GM23338 (cell line): Measurements from ENCODE around the gene BARX1.

Source experiments
- CREB1 ChIP-seq: fragments of 250-450 bp; sonication (Bioruptor Pico); IDR thresholded peaks from 2 replicates; pipeline ENCODE4 v1.5.0; 2020; ENCODE audit warnings: low read depth, mild to moderate bottlenecking, moderate library complexity
- CTCF ChIP-seq, 2 experiments: fragments of 200-600 bp in 1 of 2; sonication (generic) in 1 of 2; conservative IDR thresholded peaks; 2 replicates each; pipeline versions ENCODE4 v1.5.1 to v1.6.1; 2016 to 2017; ENCODE audit warnings: antibody characterized with exemption in 2 of 2, low read depth in 2 of 2, mild to moderate bottlenecking in 2 of 2, moderate library complexity in 1 of 2
- ETS1 ChIP-seq: IDR thresholded peaks from 2 replicates; pipeline ENCODE4 v1.6.1; 2016; ENCODE audit warnings: antibody characterized with exemption
- EZH2 ChIP-seq: fragments of 200-600 bp; sonication (generic); IDR thresholded peaks from one replicate; pipeline ENCODE4 v1.8.0; 2017; ENCODE audit warnings: antibody characterized with exemption, mild to moderate bottlenecking, low read depth; ENCODE audit not compliant: unreplicated experiment
- EZH2phosphoT487 ChIP-seq: fragments of 200-600 bp; sonication (generic); IDR thresholded peaks from one replicate; pipeline ENCODE4 v1.8.1; 2018; ENCODE audit warnings: antibody characterized with exemption; ENCODE audit not compliant: unreplicated experiment
- POLR2AphosphoS5 ChIP-seq: IDR thresholded peaks from 2 replicates; pipeline ENCODE4 v1.6.1; 2016; ENCODE audit warnings: antibody characterized with exemption, low read depth
- REST ChIP-seq: IDR thresholded peaks from one replicate; pipeline ENCODE4 v1.6.1; 2018; ENCODE audit warnings: antibody characterized with exemption; ENCODE audit not compliant: unreplicated experiment
- ZNF114 ChIP-seq: fragments of 250-450 bp; sonication (Bioruptor Pico); IDR thresholded peaks from 2 replicates; pipeline ENCODE4 v1.5.0; 2020; ENCODE audit warnings: mild to moderate bottlenecking, moderate library complexity
- ZNF331 ChIP-seq: fragments of 250-450 bp; sonication (Bioruptor Pico); IDR thresholded peaks from 2 replicates; pipeline ENCODE4 v1.5.0; 2020; ENCODE audit warnings: low read depth, mild to moderate bottlenecking, moderate library complexity
- ZNF462 ChIP-seq: fragments of 250-450 bp; sonication (Bioruptor Pico); IDR thresholded peaks from 2 replicates; pipeline ENCODE4 v1.5.0; 2020; ENCODE audit warnings: mild to moderate bottlenecking, moderate library complexity

GRCh38 chr9:93958819-93959682 is 3.9 kb upstream of the BARX1 start:
- TF ChIP-seq REST, result no peak
- TF ChIP-seq CTCF (conservative IDR thresholded peaks at IDR 0.05; ENCODE audit: low read depth in 2 of 2), result no peak
- TF ChIP-seq EZH2phosphoT487, result peak; percentile 86
- no peak for TF ChIP-seq ZNF462 (CRISPR knock-in tag)
- TF ChIP-seq EZH2, result peak; percentile 92
- no peak for TF ChIP-seq POLR2AphosphoS5
- no peak for TF ChIP-seq ETS1
- no peak for TF ChIP-seq ZNF114 (CRISPR knock-in tag)
- no peak for TF ChIP-seq ZNF331 (CRISPR knock-in tag)
- TF ChIP-seq CREB1 (CRISPR knock-in tag), result no peak
